Colonic mucosa (tissue), 4 donors: Measurements from ENCODE around the gene MMP24OS. TPM values are rescaled to one million over a fixed set of nuclear protein-coding genes. Genes with fewer than 3 reads are reported as not detected.
A peak's percentile ranks its signal among the peaks of the same experiment; 100 is the strongest.

Experiments used
- DNase-seq: peaks from one replicate; pipeline ENCODE4 v3.0.0-alpha.2; 2020
- H3K27ac ChIP-seq: fragments of 200-600 bp; one replicate; pipeline ENCODE4 v1.8.0; 2021
- H3K27me3 ChIP-seq: fragments of 200-600 bp; one replicate; pipeline ENCODE4 v1.8.0; 2021
- H3K36me3 ChIP-seq: fragments of 200-600 bp; one replicate; pipeline ENCODE4 v1.8.0; 2021
- H3K4me1 ChIP-seq: fragments of 200-600 bp; one replicate; pipeline ENCODE4 v1.8.0; 2021; ENCODE audit warnings: mild to moderate bottlenecking
- H3K4me3 ChIP-seq: fragments of 200-600 bp; one replicate; pipeline ENCODE4 v1.8.0; 2021
- H3K9ac ChIP-seq, 2 donors: one replicate each; pipeline ENCODE4 v1.7.0; 2013; ENCODE audit warnings: control low read depth in 2 of 2, low read depth in 2 of 2, low read length in 2 of 2
- H3K9me3 ChIP-seq: fragments of 200-600 bp; one replicate; pipeline ENCODE4 v1.8.0; 2021
- CTCF ChIP-seq: fragments of 200-600 bp; IDR thresholded peaks from one replicate; pipeline ENCODE4 v1.8.0; 2022; ENCODE audit warnings: antibody characterized with exemption, mild to moderate bottlenecking
- intact Hi-C: fragments of 100-400 bp; cut with DNase I; formaldehyde crosslinking; loops from one replicate; pipeline ENCODE4 v1.14.1; 2022
- total RNA-seq, 2 donors: library from RNA; stranded (reverse); fragmentation: NEBNext Ultra II Directional in 1 of 2; extraction: Animal tissue kit (Norgen Biotek cat#: 25700) in 1 of 2; gene quantifications; one replicate each; pipeline ENCODE4 v1.2.1, GENCODE V29; 2021
- donor health status: healthy.
- donor health status: DM: no; HTN: no; CAD: no.
- donor health status: DM: no; HTN: no; CAD: no.

MMP24OS gene
- total RNA-seq, 2 donors from 2014 or later, result 83.9 to 123 TPM

GRCh38 chr20:35286077-35286898 lies 8.4 kb upstream of the MMP24OS start:
- intact Hi-C loops, result no loop called here
- Histone ChIP-seq H3K27me3 (no peaks in the 10 kb centered on the region), H3K9ac (no peak overlapping the region), H3K4me3 (no peak overlapping the region), H3K4me1 (peaks cover 10% of the 10 kb centered on the region), H3K27ac (peak overlapping the region; percentile 12), H3K9me3 (no peaks in the 10 kb centered on the region), H3K36me3 (no peaks in the 10 kb centered on the region)
- peak; percentile 54 for DNase-seq
- no peak for TF ChIP-seq CTCF

- no peak overlapping the region for H3K4me3 ChIP-seq
- intact Hi-C loops, result no loop called here
- peaks cover 2% of the 10 kb centered on the region for H3K36me3 ChIP-seq
- no peaks in the 10 kb centered on the region for H3K27me3 ChIP-seq
- peaks cover 10% of the 10 kb centered on the region for H3K4me1 ChIP-seq
- no peak overlapping the region for H3K9ac ChIP-seq
- peak overlapping the region; percentile 83 for H3K27ac ChIP-seq
- DNase-seq, result no peak
- no peak for TF ChIP-seq CTCF
- H3K9me3 ChIP-seq, result no peaks in the 10 kb centered on the region
Measured at GRCh38 chr20:35285806-35286076, 7.8 kb upstream of the MMP24OS start.

DNA sequence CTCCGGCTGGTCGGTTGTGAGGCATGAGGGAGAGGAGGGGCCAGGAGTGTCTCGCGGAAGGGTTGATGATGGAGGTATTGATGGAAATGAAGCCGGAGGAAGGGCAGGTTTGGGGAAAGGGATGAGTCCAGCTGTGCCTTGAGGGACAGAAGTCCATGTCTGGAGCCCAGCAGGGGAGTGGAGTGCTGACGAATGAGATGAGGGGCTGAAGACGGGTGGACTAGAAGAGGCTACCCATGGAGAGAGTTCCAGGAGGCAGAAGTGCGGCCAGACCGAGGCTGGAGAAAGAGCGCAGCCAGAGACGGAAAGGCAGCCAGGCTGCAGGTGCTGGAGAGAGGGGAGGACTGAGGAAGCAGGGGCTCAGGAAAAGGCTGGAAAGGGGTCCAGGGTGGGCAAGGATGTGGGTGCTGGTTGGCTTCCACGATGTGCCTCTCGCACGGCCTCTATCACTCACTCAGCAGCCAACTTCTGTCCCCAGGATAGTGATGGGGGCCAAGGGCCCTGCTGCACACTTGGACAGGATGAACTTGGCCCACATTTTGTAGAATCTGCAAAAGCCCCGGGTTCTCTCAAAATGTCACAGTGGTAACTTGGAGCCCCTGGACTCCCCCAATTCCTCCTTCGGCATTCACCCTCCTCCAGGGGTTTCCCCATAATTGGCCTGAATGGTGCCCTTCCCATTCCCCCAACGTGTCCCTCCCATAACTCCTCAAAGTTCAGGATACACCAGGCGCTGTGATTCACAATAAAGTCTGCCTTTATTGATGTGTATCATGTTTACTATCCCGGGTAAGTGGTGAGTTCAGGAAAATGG lies 7.3 kb upstream of the MMP24OS start:
- DNase-seq, result no peak
- intact Hi-C loops, result no loop called here
- no peak for TF ChIP-seq CTCF
- Histone ChIP-seq H3K9ac (peak overlapping the region; percentile 73 to 92), H3K27ac (peak overlapping the region; percentile 83), H3K27me3 (no peaks in the 10 kb centered on the region), H3K4me1 (peaks cover 10% of the 10 kb centered on the region), H3K9me3 (no peaks in the 10 kb centered on the region), H3K4me3 (peak overlapping the region; percentile 83), H3K36me3 (peaks cover 6% of the 10 kb centered on the region)

DNA sequence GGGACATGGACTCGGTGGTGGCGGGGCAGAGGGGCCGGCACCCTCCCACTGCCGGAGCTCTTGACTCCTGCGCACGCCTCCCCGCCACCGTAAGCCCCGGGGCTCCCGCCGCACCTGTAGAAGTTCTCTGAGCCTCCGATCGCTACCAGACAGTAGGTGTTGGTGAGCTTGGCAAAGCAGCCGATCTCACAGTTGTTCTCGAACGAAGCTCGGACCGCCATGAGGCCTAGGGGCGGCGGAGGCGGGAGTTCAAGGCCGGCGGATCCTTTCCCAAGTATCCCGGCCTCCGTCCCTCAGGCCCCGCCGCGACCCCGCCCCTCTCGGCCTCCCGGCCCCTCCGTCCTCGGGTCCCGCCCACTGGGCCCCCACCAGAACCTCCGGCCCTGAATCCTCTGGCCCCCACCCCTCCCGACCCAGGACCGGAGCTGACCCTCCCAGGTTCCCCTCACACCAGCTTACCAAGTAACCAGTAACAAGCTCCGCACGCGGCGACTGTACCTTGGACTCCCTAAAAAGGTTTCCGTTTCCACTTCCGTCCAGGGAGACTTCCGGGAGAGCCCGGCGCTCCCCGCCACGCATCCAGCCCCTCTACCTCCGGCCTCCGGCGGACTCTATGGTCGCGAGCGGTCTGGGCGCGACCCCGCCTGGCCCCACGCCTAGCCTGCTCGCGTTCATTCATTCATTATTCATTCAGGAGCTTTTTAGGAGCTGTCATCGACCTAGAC lies 6.5 kb upstream of the MMP24OS start, which contains the start of gene EIF6:
Gene EIF6, minus strand, starts transcription at position 506 of the 725 bp plus-strand sequence. Its CDS starts 285 bp downstream, at position 221.
- Histone ChIP-seq H3K27ac (peak within 1 kb of the TSS; percentile 83), H3K4me3 (peak within 1 kb of the TSS; percentile 83), H3K9me3 (no peaks in the 10 kb centered on the region), H3K27me3 (no peaks in the 10 kb centered on the region), H3K36me3 (peaks cover 6% of the 10 kb centered on the region), H3K9ac (peak within 1 kb of the TSS; percentile 73 to 92), H3K4me1 (peaks cover 10% of the 10 kb centered on the region)
- TF ChIP-seq CTCF, result no peak
- intact Hi-C loops, result no loop called here
- DNase-seq, result peak; percentile 89
